Esophagus squamous epithelium (tissue), 5 donors: Measurements from ENCODE around the gene ZNF8. TPM values are rescaled to one million over a fixed set of nuclear protein-coding genes. Genes with fewer than 3 reads are reported as not detected.

Experiments used
- DNase-seq: peaks from one replicate; lab custom pipeline; 2025; lab: John Stamatoyannopoulos, UW
- H3K27ac ChIP-seq, 4 donors: fragments of 200-600 bp; sonication (generic); one replicate each; pipeline ENCODE4 v1.5.1; 2016 to 2019; ENCODE audit warnings: mild to moderate bottlenecking in 1 of 4
- H3K27me3 ChIP-seq, 4 donors: fragments of 200-600 bp; sonication (generic); 1 replicate in 3 of 4; 2 replicates in 1 of 4; pipeline versions ENCODE4 v1.5.1 to v1.6.0; 2017 to 2021; ENCODE audit warnings: antibody characterized with exemption in 1 of 4
- H3K36me3 ChIP-seq, 3 donors: fragments of 200-600 bp; sonication (generic); one replicate each; pipeline ENCODE4 v1.5.1; 2016 to 2019
- H3K4me1 ChIP-seq, 3 donors: fragments of 200-600 bp; sonication (generic); one replicate each; pipeline ENCODE4 v1.5.1; 2017 to 2019
- H3K4me3 ChIP-seq, 4 donors: fragments of 200-600 bp; sonication (generic); 1 replicate in 3 of 4; 2 replicates in 1 of 4; pipeline ENCODE4 v1.5.1; 2016 to 2019; ENCODE audit warnings: mild to moderate bottlenecking in 2 of 4, moderate library complexity in 1 of 4
- H3K9me3 ChIP-seq, 3 donors: fragments of 200-600 bp; sonication (generic); one replicate each; pipeline ENCODE4 v1.5.1; 2016 to 2019
- CTCF ChIP-seq, 6 experiments: fragments of 450-650 bp in 4 of 6; fragments of 200-600 bp in 2 of 6; sonication (generic) in 2 of 6; IDR thresholded peaks; one replicate each; pipeline ENCODE4 v1.5.1; 2016 to 2019; ENCODE audit warnings: antibody characterized with exemption in 6 of 6, mild to moderate bottlenecking in 4 of 6, moderate library complexity in 4 of 6
- POLR2A ChIP-seq, 4 donors: fragments of 450-650 bp; IDR thresholded peaks; one replicate each; pipeline ENCODE4 v1.6.1; 2017; ENCODE audit warnings: antibody characterized with exemption in 4 of 4, mild to moderate bottlenecking in 4 of 4, moderate library complexity in 3 of 4
- WGBS, 2 donors: methylation state at CpG; one replicate each; pipeline ENCODE4 v1.1.5; 2018; 5-methylcytosine and 5-hydroxymethylcytosine counted together
- intact Hi-C: fragments of 100-400 bp; cut with DNase I; formaldehyde crosslinking; loops from one replicate; pipeline ENCODE4 v1.15.0; 2022
- total RNA-seq, 4 donors: library from RNA; depleted of rRNA; stranded (reverse); fragments of >200 nt; gene quantifications; one replicate each; pipeline ENCODE4 v1.1.0, GENCODE V29; 2016
- donor health status: DM: yes; HTN: yes; CAD: no.

ZNF8 gene
- total RNA-seq, 4 donors from 2014 or later = 3.5 to 6.7 (median 4.2) TPM

- Histone ChIP-seq H3K36me3 (peaks cover 0 to 92% (median 15%) of the 10 kb centered on the region in 3 donors), H3K9me3 (peaks cover 38 to 100% (median 99%) of the 10 kb centered on the region in 3 donors), H3K27me3 (no peaks in the 10 kb centered on the region), H3K4me3 (no peak overlapping the region), H3K4me1 (no peaks in the 10 kb centered on the region), H3K27ac (no peak overlapping the region)
- DNase-seq = no peak
- 97 to 100% methylated on average over 3 of the region's 3 CpGs for WGBS, 2 donors
- TF ChIP-seq CTCF (IDR thresholded peaks at IDR 0.05) (no peak), POLR2A (IDR thresholded peaks at IDR 0.05) (no peak)
- intact Hi-C loops = no loop called here
Observed at GRCh38 chr19:58265100-58265499, 13.7 kb upstream of the ZNF8 start.

GRCh38 chr19:58268344-58268743 lies 10.4 kb upstream of the ZNF8 start:
- H3K27ac ChIP-seq = no peak overlapping the region
- peaks cover 14 to 100% (median 96%) of the 10 kb centered on the region in 3 donors for H3K9me3 ChIP-seq
- H3K4me1 ChIP-seq = no peaks in the 10 kb centered on the region
- intact Hi-C loops = no loop called here
- H3K36me3 ChIP-seq = peaks cover 0 to 92% (median 0%) of the 10 kb centered on the region in 3 donors
- DNase-seq = no peak
- no peaks in the 10 kb centered on the region for H3K27me3 ChIP-seq
- 83 to 91% methylated on average over 3 of the region's 3 CpGs for WGBS, 2 donors
- no peak overlapping the region for H3K4me3 ChIP-seq
- TF ChIP-seq POLR2A (IDR thresholded peaks at IDR 0.05) = no peak
- no peak for TF ChIP-seq CTCF (IDR thresholded peaks at IDR 0.05)

GRCh38 chr19:58274771-58275201 lies 4.0 kb upstream of the ZNF8 start:
- WGBS, 2 donors = 56 to 80% methylated on average over 2 of the region's 2 CpGs
- Histone ChIP-seq H3K27me3 (no peaks in the 10 kb centered on the region), H3K36me3 (peaks cover 0 to 67% (median 0%) of the 10 kb centered on the region in 3 donors), H3K4me1 (peaks cover 4 to 19% (median 5%) of the 10 kb centered on the region in 3 donors), H3K4me3 (no peak overlapping the region), H3K27ac (no peak overlapping the region), H3K9me3 (peaks cover 6 to 54% (median 43%) of the 10 kb centered on the region in 3 donors)
- TF ChIP-seq CTCF (IDR thresholded peaks at IDR 0.05) (no peak), POLR2A (IDR thresholded peaks at IDR 0.05) (no peak)
- intact Hi-C loops = no loop called here
- no peak for DNase-seq

- 88 to 91% methylated on average over 3 of the region's 3 CpGs for WGBS, 2 donors
- no peak for DNase-seq
- Histone ChIP-seq H3K4me1 (peaks cover 6 to 27% (median 9%) of the 10 kb centered on the region in 3 donors), H3K27ac (no peak overlapping the region), H3K27me3 (no peaks in the 10 kb centered on the region), H3K4me3 (no peak overlapping the region), H3K9me3 (peaks cover 6 to 47% (median 35%) of the 10 kb centered on the region in 3 donors), H3K36me3 (peaks cover 0 to 60% (median 0%) of the 10 kb centered on the region in 3 donors)
- TF ChIP-seq POLR2A (IDR thresholded peaks at IDR 0.05) (no peak), CTCF (IDR thresholded peaks at IDR 0.05) (no peak)
- intact Hi-C loops = no loop called here
Observed at GRCh38 chr19:58275564-58275963, 3.2 kb upstream of the ZNF8 start.

- Histone ChIP-seq H3K4me3 (no peak overlapping the region), H3K4me1 (peaks cover 6 to 39% (median 9%) of the 10 kb centered on the region in 3 donors), H3K9me3 (peaks cover 0 to 30% (median 20%) of the 10 kb centered on the region in 3 donors), H3K27ac (no peak overlapping the region), H3K36me3 (peaks cover 0 to 43% (median 0%) of the 10 kb centered on the region in 3 donors), H3K27me3 (no peaks in the 10 kb centered on the region)
- WGBS, 2 donors = 94 to 96% methylated on average over 6 to 7 of the region's 7 CpGs
- TF ChIP-seq CTCF (IDR thresholded peaks at IDR 0.05) = no peak
- TF ChIP-seq POLR2A (IDR thresholded peaks at IDR 0.05) = no peak
- intact Hi-C loops = no loop called here
- DNase-seq = no peak
Observed at GRCh38 chr19:58277197-58277596, 1.6 kb upstream of the ZNF8 start.
